ENCODE data around the gene PDIA6.

- TF ChIP-seq EP300 (IDR thresholded peaks at IDR 0.05; ENCODE audit: borderline replicate concordance) (no peak), RAD21 (IDR thresholded peaks at IDR 0.05; ENCODE audit: low read depth) (no peak), CREB1 (IDR thresholded peaks at IDR 0.05; ENCODE audit: low read depth) (no peak), NFIC (IDR thresholded peaks at IDR 0.05) (no peak)
Observed at GRCh38 chr2:10764896-10765295, 47.7 kb downstream of the PDIA6 start.

All from Ishikawa (cell line).